ENCODE results near the gene HTRA1. TPM values are rescaled to one million over a fixed set of nuclear protein-coding genes. Genes with fewer than 3 reads are reported as not detected.

Gene HTRA1
- polyA plus RNA-seq, 1 of the 3 experiments (the other 2 are of a cell fraction): 291 TPM

GRCh38 chr10:122486406-122487080 lies 25.2 kb downstream of the HTRA1 start:
- H3K36me3 ChIP-seq (replicated peaks in 1 of 2; ENCODE audit: control insufficient read depth in 1 of 2, insufficient read depth in 2 of 2, low read length in 1 of 2): peaks cover 0 to 6% of the 10 kb centered on the region in 2 experiments
- H4K20me1 ChIP-seq (ENCODE audit: insufficient read depth): no peaks in the 10 kb centered on the region
- H3K27me3 ChIP-seq (ENCODE audit: insufficient read depth): no peaks in the 10 kb centered on the region
- peaks cover 34% of the 10 kb centered on the region for H3K79me2 ChIP-seq (ENCODE audit: insufficient read depth)
- H3K4me3 ChIP-seq (ENCODE audit: low read depth in 2 of 2, low read length in 1 of 2): no peak overlapping the region
- no peak overlapping the region for H3K9ac ChIP-seq
- no peak overlapping the region for H3K4me2 ChIP-seq
- no peak for TF ChIP-seq FOXJ3 (CRISPR knock-in tag; IDR thresholded peaks at IDR 0.05)
- no peak for TF ChIP-seq ELF1 (IDR thresholded peaks at IDR 0.05)
- TF ChIP-seq IRF3 (IDR thresholded peaks at IDR 0.05; ENCODE audit: low read depth, low read length): no peak
- TF ChIP-seq NRF1 (IDR thresholded peaks at IDR 0.05; ENCODE audit: low read depth, low read length): no peak
- no peak for TF ChIP-seq RFX5 (IDR thresholded peaks at IDR 0.05; ENCODE audit: low read length)
- no peak for TF ChIP-seq MAX (IDR thresholded peaks at IDR 0.05; ENCODE audit: low read depth)
- no peak for TF ChIP-seq POLR2AphosphoS5 (IDR thresholded peaks at IDR 0.05; ENCODE audit: low read depth, low read length)
- peaks cover 0 to 16% of the 10 kb centered on the region in 2 experiments; a peak in 1 of 4 replicates for H3K4me1 ChIP-seq (ENCODE audit: control insufficient read depth in 1 of 2, insufficient read depth in 2 of 2, low read depth in 1 of 2, low read length in 1 of 2)
- H3F3A ChIP-seq (replicated peaks; ENCODE audit: insufficient read depth): no peaks in the 10 kb centered on the region
- ChIA-PET POLR2A (no interaction called here), CTCF (interaction anchor here (1.0 kb wide), 1 partner anchor 18 kb away, joined by 3 read pairs; no protein-coding TSS in a partner anchor)
- no peak overlapping the region for H2AFZ ChIP-seq (ENCODE audit: low read depth)
- no peaks in the 10 kb centered on the region for H3K9me2 ChIP-seq
- H3K27ac ChIP-seq (ENCODE audit: low read depth in 2 of 2, low read length in 1 of 2): no peak overlapping the region
- no peaks in the 10 kb centered on the region for H3K9me3 ChIP-seq
- no peak for DNase-seq
- 88% methylated on average over 9 of the region's 9 CpGs for WGBS (ENCODE audit: low lambda C conversion rate)

GRCh38 chr10:122487174-122487765 lies 25.9 kb downstream of the HTRA1 start:
- 88% methylated on average over 15 of the region's 16 CpGs for WGBS (ENCODE audit: low lambda C conversion rate)
- no peak for DNase-seq

More at GRCh38 chr10:122487174-122487765, 25.9 kb downstream of the HTRA1 start:
- ChIA-PET CTCF (no interaction called here), POLR2A (no interaction called here)
- peaks cover 28% of the 10 kb centered on the region for H3K79me2 ChIP-seq (ENCODE audit: insufficient read depth)
- H3K4me3 ChIP-seq (ENCODE audit: low read depth in 2 of 2, low read length in 1 of 2): no peak overlapping the region
- TF ChIP-seq ZBTB33 (IDR thresholded peaks at IDR 0.05; ENCODE audit: borderline replicate concordance, low read depth) (no peak), RFX5 (IDR thresholded peaks at IDR 0.05; ENCODE audit: low read length) (no peak), TCF12 (IDR thresholded peaks at IDR 0.05) (no peak), EZH2phosphoT487 (IDR thresholded peaks at IDR 0.05; ENCODE audit: borderline replicate concordance, low read depth) (no peak), RXRA (IDR thresholded peaks at IDR 0.05; ENCODE audit: borderline replicate concordance, low read depth) (no peak), FOXM1 (IDR thresholded peaks at IDR 0.05; ENCODE audit: low read depth) (no peak), RCOR1 (IDR thresholded peaks at IDR 0.05; ENCODE audit: low read length) (no peak), USF2 (IDR thresholded peaks at IDR 0.05; ENCODE audit: borderline replicate concordance, low read depth, low read length) (no peak), GABPA (IDR thresholded peaks at IDR 0.05; ENCODE audit: low read depth) (no peak), FOSL2 (IDR thresholded peaks at IDR 0.05; ENCODE audit: borderline replicate concordance, low read depth) (no peak), POLR2AphosphoS5 (IDR thresholded peaks at IDR 0.05; ENCODE audit: low read depth, low read length) (no peak), MAX (IDR thresholded peaks at IDR 0.05; ENCODE audit: low read depth) (no peak), SIN3A (IDR thresholded peaks at IDR 0.05; ENCODE audit: borderline replicate concordance, low read depth, low read length) (no peak), NRF1 (IDR thresholded peaks at IDR 0.05; ENCODE audit: low read depth, low read length) (no peak)
- H2AFZ ChIP-seq (ENCODE audit: low read depth): no peak overlapping the region
- peaks cover 0 to 6% of the 10 kb centered on the region in 2 experiments for H3K36me3 ChIP-seq (replicated peaks in 1 of 2; ENCODE audit: control insufficient read depth in 1 of 2, insufficient read depth in 2 of 2, low read length in 1 of 2)
- no peaks in the 10 kb centered on the region for H3K9me2 ChIP-seq
- no peak overlapping the region for H3K9ac ChIP-seq
- H3K9me3 ChIP-seq: no peaks in the 10 kb centered on the region
- H3K27me3 ChIP-seq (ENCODE audit: insufficient read depth): no peaks in the 10 kb centered on the region
- H3F3A ChIP-seq (replicated peaks; ENCODE audit: insufficient read depth): no peaks in the 10 kb centered on the region
- no peaks in the 10 kb centered on the region for H4K20me1 ChIP-seq (ENCODE audit: insufficient read depth)
- H3K4me2 ChIP-seq: no peak overlapping the region
- no peak overlapping the region for H3K27ac ChIP-seq (ENCODE audit: low read depth in 2 of 2, low read length in 1 of 2)
- H3K4me1 ChIP-seq (ENCODE audit: control insufficient read depth in 1 of 2, insufficient read depth in 2 of 2, low read depth in 1 of 2, low read length in 1 of 2): peaks cover 0 to 16% of the 10 kb centered on the region in 2 experiments; a peak in 1 of 4 replicates

All from SK-N-SH (cell line).